Hematopoietic multipotent progenitor cell treated with erythropoietin and hydrocortisone succinate and interleukin-3 and kit ligand, for 6 days (in vitro differentiated cells): ENCODE data around the gene MXD4.
"Not testable (repeated sequence)": the region's sequence is repeated elsewhere in the genome, so short reads cannot be mapped to it uniquely, and the experiment has no call there.

Experiments
- DNase-seq: peaks from one replicate; pipeline ENCODE4 v3.0.0-alpha.2; 2015

The MXD4 gene

GRCh38 chr4:2291705-2292645 lies 30.1 kb upstream of the MXD4 start:
- DNase-seq = no peak

DNA sequence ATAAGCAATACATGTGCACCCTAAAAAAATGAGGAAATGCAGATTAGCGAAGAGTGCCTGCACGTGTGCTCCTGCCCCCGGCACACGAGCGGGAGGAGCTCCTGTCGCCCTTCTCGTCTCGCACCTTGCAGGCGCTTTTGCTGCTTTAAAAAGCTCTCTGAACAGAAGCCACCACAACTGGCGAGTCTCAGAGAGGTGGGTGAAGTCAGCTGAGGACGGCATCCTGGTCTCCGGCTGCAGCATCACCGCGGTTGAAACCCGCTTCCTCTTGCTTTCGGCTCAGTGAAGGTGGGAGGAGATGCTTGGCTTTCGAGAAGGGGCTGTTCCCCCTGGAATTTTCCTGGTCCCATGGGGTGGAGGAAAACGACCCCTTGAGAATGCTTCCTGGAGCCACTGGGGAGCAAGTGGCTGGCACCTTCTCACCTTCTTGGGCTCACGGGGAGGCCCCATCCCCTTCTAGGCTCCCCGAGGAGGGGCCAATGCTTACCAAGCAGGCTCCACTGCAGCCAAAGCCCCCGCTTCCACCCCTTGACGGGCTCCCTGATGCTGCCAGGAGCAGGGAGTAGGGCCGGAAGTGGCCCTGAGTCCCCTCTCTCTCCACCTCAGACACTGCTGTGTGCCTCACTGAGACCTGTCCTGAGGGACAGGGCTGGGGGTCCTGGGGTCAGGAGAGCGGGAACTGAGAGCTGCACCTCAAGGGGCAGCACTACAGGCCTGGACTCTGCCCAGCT lies 29.2 kb upstream of the MXD4 start:
- DNase-seq = peak; percentile 40

GRCh38 chr4:2290488-2290887 lies 28.6 kb upstream of the MXD4 start:
- DNase-seq = no peak

- DNase-seq = no peak
Measured at GRCh38 chr4:2289955-2290333, 28.0 kb upstream of the MXD4 start.

DNA sequence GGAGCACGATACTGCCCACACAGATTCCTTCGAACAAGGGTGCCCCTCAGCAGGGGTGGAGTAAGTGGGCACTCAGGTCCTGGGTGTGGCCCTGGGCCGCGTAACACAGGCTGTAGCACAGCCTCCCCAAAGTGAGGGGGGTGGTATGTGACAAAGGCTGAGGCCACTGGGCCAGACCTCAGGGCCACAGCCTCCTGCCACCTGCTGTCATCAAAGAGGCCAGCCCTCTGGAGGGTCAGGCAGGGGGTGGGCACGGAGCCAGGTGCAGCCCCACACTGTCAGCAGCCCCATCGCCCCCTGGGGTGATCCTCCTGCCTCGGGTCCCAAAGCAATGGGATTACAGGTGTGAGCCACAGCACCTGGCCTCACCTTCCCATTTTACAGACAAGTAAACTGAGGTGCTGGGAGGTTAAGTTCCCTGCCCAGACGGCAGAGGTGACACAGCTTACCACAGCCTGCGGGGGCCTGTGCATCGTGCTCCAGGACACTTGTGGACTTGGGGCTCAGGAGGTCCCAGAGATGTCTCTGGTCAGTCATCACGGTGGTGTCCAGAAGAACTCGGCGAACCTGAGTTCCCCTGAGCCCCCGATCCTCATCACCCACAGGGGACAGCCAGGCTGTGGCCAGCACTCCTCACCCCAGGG lies 27.5 kb upstream of the MXD4 start:
- no peak for DNase-seq

GRCh38 chr4:2288051-2288541 lies 26.2 kb upstream of the MXD4 start:
- DNase-seq = no peak

GRCh38 chr4:2287594-2287915 lies 25.6 kb upstream of the MXD4 start:
- DNase-seq = no peak

DNA sequence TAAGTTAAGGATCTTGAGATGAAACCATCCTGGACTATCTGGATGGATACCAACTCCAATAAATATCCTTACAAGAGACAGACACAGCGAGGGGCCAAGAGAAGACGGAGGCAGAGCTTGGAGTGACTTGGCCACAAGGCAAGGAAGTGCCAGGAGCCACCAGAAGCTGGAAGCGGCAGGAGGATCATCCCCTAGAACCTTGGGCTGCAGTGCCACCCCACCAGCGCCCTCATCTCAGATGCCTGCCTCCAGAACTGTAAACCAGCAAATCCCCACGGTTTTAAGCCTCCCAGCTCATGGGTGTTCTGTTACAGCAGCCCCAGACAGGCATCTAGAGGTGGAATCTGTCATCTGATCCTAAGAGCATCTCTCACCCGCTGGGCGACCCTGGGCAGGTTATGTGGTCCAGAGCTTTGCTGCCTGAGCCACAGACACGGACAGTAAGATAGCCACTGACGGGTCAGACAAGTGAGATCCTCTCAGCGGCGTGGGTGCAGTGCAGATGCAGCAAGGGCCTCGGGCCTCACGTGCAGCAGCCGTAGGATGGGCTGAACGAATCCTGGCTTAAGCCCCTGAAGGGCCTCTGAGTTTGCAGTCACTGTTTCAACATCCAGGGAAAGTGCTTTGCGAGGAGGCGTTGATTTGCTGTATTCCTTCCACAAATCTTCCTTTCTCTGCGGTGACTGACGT lies 25.1 kb upstream of the MXD4 start:
- no peak for DNase-seq

DNA sequence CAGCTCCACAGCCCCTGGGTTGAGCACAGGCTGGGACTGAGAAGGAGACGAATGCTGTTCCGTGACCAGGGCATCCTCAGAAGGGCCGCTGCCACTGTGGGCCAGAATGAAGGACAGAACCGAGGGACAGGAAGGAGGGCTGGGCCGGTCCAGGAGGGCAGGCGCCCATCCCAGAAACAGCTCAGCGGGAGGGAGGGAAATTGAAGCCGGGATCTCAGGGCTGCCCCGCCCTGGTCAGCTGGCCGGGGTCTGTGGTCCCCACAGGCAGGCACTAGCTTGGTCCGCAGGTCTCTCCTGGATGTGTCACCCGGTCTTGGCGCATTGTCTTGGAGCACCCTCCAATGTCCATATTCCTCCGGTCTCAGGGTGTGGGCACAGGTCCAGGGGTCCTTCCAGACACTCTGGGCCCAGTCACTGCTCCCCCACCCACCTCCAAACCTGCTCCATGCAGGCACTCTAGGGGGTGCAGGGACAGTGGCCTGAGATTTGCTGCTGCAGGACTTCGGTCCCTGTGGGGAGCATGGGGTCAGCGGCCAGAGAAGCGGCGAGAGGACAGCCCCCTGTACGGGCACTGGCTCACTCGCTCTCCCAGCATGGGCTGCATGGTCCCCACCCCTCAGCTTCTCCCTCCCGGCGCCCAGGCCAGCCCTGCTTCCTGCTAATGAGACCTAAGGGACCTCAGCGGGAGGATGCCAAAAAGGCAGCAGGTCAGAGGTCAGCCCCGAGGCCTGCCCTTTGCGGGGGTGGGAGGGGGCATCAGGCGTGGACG lies 23.9 kb upstream of the MXD4 start:
- DNase-seq = no peak

DNA sequence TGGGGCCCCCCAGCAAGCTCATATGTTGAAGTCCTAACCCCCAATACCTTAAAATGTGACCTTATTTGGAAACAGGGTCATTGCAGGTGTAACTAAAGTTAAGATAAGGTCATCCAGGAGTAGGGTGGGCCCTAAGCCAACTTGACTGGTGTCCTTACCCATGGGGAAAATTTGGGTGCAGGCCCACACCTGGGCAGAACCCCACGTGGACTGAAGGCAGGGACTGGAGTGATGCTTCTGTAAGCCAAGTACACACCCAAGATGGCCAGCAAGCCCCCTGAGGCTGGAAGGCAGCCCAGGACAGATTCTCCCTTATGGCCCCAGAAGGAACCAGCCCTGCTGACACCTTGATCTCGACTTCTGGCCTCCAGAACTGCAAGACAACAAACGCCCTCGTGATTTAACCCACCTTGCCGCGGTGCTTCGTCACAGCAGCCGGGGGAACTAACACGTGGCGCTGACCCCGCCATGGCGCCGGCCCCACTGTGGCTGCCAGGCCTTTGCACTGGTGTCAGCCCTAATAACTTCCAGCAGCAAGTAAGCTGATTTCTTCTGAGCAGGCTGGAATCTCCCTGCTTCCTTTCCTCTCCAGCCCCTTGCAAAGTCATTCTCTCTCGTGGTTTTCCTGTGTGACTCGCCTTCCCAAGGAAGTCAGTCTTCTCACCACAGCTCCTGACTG lies 23.2 kb upstream of the MXD4 start:
- DNase-seq = no peak

DNA sequence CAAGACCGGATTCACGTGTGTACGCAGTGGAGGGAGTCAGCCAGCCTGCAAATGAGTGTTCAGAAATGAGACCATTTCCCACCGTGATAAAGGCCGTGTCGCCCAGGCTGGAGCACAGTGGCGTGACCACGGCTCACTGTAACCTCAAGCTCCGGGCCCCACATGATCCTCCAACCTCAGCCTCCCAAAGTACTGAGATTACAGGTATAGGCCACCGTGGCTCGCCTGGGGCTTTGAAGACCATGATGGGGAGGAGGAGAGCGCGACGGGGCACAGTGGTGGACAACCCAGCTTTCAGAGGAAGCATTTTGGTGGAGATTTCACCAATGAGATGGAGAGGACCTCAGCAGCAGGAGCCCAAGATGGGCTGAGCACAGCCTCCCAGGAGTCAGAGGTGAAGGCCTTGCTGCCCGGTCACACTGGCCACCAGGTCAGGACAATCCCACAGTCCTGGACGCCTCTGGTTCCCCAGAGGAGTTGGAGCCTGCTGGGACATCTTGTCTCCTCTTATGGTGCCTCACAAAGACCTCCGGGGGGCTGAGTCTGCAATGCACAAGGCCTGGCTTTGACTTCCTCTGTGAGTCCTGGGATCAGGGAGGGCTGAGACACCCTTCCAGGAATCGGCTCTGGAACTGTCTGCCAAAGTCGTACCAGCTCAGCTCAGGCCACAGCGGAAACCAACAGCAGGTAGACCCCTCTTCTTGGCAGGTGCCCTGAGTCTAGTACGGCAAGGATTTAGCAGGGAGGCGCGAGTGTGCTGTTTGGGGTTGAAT lies 22.4 kb upstream of the MXD4 start:
- no peak for DNase-seq

DNA sequence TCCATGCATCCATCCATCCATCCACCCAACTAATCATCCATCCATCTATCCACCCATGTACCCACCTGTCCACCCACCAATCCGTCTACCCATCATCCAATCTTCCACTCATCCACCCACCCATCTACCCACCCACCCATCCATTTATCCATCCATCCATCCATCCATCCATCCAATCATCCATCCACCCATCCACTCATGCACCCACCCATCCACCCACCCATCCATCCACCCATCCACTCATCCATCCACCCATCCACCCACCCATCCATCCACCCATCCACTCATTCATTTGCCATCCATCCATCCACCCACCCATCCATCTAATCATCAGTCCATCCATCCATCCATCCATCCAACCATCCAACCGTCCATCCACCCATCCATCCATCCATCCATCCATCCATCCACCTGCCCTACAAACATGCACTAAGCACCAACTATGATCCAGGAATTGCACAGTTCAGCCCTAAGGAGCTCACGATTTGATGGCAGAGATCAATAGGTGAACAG lies 21.3 kb upstream of the MXD4 start:
- no peak for DNase-seq

- DNase-seq = peak; percentile 65
Measured at GRCh38 chr4:2281575-2282343, 19.9 kb upstream of the MXD4 start.

- DNase-seq = no peak
Measured at GRCh38 chr4:2280531-2281300, 18.8 kb upstream of the MXD4 start.

DNA sequence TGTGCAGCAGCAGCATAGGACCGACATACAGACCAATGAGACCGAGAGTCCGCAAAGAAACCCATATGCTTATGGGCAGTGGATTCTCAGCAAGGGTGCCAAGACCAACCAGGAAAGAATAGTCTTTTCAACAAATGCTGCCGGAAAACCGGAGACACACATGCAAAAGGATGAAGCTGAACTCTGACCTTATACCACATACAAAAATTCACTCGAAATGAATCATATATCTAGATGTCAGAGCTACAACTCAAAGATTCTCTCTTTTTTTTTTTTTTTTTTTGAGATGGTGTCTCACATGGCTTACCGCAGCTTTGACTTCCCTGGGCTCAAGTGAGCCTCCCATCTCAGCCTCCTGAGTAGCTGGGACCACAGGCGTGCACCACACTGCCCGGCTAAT lies 16.0 kb upstream of the MXD4 start:
- DNase-seq = no peak

- no peak for DNase-seq
Measured at GRCh38 chr4:2276581-2277325, 14.8 kb upstream of the MXD4 start.

DNA sequence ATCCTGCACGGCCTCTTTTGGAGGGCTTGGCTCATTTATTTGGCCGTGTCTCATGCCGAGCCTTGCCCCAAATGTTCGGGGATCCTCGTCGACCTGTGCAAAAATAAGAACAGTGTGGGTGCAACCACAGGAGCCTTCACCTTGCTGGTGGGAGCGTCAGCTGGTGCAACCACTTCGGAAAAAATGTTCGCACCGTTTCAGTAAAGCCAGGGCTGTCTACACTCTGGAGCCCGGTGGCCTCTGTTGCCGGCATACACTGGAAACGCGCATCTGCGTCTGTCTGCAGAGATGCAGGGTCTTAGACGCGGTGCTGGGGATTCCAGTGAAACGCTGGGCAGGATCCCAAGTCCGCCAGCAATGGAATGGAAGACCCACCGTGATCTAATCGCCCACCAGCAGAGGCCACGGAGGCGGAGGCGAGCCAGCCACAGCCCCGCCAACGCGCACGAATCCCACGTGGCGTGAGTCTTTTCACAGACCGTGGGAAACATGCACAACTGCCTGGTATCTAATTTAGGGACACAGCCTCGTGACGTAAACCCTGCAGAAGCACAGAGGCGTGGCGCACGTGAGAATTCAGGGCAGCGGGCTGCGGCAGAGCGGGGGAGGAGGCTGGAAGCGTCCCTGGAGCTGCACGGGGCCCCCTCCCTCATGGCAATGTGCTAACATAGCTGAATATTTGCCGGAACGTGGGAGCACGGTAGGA lies 13.8 kb upstream of the MXD4 start:
- DNase-seq = no peak

GRCh38 chr4:2275044-2275397 lies 13.1 kb upstream of the MXD4 start:
- not testable (repeated sequence) for DNase-seq
